Epidermal melanocyte (primary cell): Measurements from ENCODE around the gene SLC13A4.
"Not testable (repeated sequence)": the region's sequence is repeated elsewhere in the genome, so short reads cannot be mapped to it uniquely, and the experiment has no call there.

ENCODE experiments used
- DNase-seq: peaks from one replicate; pipeline ENCODE4 v3.0.0; 2011; ENCODE audit warnings: low spot score; ENCODE audit not compliant: insufficient read length

Gene SLC13A4

DNA sequence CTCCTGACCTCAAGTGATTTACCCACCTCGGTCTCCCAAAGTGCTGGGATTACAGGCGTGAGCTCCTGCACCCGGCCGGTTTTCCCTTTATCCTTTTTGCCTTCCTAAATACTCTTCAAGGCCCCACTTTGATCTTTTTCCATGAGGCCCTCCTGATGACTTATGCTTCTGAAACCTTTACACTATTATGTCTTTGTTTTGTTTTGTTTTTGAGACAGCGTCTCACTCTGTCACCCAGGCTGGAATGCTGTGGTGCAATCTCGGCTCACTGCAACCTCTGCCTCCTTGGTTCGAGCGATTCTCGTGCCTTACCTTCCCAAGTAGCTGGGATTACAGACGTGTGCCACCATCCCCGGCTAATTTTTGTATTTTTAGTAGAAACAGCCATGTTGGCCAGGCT, 61.8 kb downstream of the SLC13A4 start:
- no peak for DNase-seq

DNA sequence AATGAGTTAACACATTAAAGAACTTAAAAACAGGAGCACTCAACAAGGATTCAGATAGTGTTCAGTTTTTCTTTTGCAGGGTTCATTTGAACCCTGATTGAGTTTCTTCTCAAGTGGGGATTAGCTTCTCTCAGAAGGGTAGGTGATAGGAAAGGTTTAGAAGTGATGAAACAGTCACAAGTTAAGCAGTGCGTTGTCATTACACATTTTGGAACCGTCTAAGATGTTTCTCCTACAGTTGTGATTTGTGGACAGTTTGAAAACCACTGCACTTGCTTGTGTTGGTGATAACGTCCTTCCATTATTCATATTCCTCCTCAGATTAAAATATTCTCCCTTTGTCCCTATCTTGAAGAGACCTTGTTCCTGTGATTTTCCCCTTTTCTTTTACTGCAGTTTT, 62.9 kb downstream of the SLC13A4 start:
- DNase-seq, result no peak

DNA sequence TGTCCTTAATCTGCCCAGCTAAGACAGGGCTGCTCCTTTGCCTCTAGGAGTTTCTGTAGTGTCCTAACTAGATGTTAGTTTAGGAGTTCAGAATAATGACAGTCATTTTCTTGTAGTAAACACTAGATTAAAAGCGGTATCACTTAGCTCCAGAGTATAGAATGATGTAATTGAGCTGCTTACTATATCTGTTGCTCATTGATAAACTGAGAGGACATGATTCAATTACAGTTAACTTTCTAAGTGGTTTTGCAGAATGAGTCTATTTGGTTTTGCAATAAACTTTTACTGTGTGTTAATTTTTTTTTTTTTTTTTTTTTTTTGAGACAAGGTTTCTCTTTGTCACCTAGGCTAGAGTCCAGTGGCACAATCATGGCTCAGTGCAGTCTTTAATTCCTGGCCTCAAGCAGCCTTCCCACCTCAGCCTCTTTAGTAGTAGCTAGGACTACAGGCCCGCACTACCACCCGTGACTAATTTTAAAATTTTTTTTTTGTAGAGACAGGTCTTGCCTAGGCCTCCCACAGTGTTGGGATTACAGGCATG, 63.9 kb downstream of the SLC13A4 start:
- no peak for DNase-seq

DNA sequence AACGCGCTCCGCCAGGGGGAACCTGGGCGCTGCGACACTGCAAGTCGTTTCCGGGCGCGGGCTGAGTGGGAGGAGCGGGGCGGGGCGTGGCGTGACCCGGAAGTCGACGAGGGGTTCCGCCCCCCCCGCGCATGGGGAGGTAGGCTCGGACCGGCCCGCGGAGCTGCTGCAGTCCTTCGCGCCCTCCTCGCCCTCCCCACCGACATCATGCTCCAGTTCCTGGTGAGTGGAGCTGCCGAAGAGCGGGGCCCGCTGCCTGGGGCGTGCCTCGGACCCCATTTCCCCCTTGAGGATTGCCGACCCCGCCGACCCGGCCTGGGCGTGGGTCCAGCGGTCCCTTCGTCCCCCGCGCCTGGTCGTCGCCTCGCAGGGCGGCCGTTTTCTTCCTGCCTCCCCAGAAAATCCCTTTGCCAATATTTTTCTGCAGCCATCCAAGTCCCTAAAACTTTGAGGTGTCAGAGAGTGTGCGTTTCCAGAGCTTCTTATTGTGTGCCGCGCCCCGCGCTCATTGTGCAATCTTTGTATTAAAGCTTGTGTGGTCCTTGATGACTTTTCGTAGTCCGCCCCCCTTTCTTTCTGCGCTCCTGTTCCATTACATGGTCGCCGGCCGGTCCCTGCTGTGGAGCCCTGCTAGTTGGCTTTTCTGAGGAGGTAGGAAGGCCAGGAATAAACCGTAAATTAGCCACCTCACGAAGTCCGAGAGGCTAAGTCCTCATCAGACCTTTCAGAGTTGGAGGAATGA, 65.4 kb downstream of the SLC13A4 start, which contains the start of gene STMP1:
TSS of gene STMP1 (plus strand) at position 142 of the 742 bp plus-strand sequence.
- DNase-seq, result peak; percentile 77

DNA sequence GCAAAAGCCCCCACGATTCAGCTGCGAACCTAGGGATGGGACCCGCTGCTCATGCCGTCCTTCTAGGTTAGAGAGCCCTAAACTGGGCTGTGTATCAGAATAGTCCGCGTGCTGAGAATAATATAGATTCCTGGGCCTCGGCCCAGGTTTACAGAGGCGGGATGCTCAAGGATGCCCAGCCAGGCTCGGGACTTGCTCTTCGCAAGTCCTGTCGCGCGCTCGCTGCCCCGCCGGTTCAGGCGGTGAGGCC, 65.9 kb downstream of the SLC13A4 start:
- DNase-seq, result no peak

DNA sequence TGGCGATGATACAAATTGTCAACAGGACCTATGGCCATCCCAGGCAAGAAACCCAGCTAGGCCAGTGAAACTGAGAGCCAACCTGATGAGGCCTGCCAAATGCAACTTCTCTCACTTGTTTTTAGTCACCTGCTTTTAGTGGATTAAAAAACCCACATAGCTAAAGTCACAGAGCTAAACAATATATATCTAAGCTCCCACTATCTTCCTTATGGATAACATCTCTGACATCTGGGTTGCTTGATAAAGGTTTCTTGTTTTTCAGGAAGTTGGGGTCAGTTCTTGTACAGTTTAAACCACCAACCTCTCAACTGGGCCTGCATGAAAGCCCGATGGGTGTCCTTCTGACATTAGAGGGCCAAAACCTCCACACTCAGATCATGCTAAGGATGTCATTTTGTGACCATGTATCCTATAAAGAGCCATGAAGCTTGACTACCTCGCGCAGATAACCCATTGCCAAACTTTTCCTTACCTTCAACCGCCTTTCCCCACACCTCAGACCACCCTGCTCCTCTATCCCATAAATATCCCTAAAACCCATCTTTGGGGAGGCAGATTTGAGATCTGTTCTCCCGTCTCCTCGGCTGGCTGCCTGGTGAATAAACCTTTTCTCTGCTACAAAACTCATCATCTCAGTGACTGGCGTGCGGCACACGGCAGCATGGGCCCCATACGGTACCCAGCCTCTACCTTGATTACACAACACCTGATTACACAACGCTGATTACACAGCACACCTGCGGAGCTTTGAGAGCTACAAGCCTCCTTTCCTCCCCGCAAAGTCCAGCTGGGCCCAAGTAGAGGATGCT, 66.5 kb downstream of the SLC13A4 start:
- DNase-seq, result no peak

DNA sequence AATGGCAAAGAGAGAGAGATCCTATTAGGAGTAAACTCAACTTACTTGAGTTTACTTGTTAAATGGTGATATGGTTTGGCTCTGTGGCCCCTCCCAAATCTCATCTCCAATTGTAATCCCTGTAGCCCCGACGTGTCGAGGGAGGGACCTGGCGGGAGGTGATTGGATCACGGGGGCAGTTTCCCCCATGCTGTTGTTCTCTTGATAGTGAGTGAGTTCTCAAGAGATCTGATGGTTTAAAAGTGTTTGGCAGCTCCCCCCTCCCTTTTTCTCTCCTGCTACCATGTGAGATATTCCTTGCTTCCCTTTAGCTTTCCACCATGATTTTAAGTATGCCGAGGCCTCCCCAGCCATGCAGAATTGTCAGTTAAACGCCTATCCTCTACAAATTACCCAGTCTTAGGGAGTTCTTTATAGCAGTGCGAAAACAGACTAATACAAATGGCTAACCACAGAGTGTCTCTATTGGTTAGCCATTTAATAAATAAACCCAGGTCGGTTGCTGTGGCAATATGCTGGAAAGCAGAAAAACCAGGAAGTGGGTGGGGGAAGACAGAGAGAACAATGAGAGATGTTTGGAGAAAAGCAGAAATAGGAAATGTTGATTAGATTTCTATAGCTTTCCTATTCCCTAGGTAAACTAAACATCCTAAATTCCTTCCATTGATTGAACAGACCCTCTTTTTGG, 68.7 kb downstream of the SLC13A4 start:
- no peak for DNase-seq

DNA sequence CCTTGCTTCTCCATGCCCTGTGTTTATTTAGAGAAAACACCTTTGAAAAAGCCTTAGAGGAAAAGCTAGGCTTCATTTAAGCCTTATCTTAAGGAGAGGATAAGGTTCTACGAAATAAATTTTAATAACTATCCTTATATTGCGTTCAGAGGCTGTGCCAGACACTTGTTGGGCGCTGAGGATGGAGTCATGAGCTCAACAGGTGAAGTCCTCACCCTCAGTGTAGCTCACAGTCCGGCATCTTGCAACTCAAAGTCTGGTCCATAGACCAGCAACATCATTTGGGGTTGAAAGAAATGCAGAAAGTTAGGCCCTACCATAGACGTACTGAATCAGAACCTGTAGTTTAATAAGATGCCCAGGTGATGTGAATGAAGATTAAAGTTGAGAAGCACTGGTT, 69.4 kb downstream of the SLC13A4 start:
- DNase-seq, result no peak

DNA sequence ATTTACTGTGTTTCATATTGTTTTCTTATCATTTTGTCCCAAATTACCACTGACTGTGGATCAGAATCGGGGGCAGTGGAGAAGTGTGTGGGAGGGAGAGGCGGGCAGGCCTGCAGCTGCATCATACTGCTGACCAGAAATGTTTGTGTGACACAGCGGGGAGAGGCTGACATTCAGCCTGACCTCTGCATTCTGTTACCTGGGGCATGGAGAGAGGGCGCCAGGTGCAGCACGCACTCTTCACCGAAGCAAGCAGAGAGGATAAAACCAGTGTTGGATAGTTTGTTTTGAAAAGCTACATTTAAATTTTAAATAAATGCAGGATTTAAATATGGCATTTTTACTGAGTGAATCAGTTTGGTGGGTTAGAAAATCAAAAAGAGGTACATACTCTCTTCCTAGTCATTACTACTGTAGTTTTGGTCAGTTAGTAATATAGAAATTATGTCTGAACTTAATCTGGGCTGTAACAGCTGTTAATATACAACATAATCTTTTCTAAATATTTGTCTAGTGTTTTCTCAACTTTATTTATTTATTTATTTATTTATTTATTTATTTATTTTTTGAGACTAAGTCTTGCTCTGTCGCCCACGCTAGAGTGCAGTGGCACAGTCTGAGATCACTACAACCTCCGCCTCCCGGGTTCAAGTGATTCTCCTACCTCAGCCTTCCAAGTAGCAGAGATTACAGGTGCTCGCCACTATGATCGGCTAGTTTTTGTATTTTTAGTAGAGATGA, 74.5 kb downstream of the SLC13A4 start:
- DNase-seq, result no peak

DNA sequence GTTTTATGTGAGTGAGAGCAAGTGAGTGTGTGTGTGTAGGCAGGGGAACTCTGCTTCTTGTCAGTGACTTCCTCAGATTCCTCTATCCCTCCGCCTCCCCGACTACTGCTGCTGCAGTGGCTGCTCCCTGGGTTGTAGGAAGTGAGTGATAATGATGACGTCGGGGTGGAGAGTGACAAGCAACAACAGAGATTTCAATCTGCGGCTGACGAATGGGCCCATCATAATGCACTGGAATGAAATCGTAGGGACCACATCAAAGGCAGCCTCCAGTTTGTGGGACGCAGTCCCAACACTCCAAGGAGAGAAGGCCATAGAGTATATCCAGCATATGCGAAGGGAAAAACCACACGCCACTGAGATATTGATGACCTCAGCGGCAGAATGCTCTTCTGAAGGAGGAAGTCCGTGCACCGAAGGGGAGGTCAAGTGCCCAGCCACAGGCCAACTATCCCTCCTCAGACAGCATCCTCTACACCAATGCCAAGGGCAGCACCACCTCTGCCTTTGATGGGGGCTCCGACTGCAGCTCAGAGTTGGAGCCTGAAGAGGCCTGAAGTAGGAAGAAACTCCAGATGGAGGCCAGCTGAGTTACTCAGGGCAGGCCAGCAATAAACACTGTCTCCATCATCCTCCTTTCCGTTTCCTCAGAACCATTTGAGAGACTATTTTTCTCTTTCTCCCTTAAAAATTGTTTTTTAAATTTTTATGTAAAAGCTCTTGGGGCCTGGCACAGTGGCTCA, 77.0 kb downstream of the SLC13A4 start:
- DNase-seq, result no peak

DNA sequence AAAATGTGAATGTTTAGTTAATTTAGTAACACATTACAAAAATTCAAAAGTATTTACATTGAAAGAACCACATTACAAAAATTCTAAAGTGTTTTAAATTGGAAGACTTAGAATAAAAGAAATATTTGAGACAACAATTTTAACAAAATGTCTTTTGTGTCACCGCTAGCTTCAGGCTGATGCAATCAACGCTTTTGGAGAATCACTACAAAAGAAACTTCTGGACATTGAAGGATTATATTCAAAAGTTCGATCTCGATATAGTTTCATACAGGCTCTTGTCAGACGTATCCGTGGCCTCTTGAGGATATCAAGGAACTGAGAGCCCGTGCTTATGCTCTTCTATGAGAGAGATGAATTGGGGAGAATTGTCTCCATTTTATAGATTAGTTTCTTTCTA, 79.8 kb downstream of the SLC13A4 start:
- DNase-seq, result no peak

DNA sequence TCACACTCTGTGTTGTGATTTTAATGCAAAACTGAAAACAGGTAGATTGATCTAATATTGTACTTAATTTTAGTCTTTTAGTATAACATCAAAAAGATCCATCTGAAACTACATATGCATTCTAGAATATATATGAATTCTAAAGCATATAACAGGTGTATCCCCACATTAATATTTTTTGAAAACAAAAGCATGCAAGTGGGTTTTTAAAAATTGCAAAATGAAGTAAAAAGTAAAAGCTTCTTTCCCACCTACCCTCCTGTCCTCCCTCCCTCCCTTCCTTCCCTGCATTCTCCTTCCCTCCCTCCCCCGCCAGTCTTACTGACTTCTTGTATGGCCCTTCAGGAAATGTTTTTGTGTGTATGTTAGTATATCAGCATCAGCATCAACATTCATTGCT, 80.2 kb downstream of the SLC13A4 start:
- DNase-seq, result no peak

DNA sequence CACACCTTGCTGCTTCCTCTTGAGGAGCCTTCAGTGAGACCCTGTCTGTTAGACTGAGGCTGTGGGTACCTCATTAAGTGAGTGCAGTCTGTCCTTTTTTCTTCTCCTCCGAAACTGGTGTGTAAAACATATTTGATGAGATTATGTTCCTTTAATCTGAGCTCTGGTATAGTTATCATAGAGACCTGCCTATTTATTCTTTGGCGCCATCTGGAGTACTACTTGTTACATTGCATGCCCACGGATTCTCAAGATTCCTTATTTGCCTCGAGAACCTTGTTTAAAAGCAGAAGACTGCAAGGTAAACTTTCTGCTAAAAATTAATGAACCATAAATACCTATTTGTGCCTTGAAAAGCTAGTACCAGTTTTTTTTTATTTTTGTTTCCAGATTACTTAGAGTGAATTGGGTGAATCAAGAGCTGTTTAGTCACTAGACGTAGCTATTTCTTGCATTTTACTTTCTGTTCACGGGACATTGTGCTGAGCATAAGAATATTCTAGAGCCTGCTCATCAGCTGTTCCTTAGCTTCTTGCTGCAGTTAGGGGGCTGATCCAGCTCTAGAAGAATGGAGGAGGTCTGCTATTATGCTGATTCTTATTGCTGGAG, 82.6 kb downstream of the SLC13A4 start:
- no peak for DNase-seq

DNA sequence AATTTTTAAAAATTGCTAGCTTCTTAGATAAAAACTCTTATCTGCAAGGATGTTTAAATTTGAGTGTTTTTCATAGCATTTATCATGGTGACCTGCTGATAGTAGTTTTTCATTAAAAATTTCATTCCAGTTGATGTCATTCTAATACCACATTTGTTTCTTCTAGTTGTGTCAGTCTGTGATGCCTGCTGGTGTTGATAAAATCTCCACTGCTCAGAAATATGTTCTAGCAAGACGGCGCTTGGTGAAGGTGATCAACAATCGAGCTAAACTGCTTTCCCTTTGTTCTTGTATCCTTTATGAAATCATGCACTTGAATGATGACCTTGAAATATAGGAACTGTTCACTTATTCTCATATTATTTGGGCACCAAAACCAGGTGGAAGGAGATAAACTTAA, 83.3 kb downstream of the SLC13A4 start:
- DNase-seq, result no peak

DNA sequence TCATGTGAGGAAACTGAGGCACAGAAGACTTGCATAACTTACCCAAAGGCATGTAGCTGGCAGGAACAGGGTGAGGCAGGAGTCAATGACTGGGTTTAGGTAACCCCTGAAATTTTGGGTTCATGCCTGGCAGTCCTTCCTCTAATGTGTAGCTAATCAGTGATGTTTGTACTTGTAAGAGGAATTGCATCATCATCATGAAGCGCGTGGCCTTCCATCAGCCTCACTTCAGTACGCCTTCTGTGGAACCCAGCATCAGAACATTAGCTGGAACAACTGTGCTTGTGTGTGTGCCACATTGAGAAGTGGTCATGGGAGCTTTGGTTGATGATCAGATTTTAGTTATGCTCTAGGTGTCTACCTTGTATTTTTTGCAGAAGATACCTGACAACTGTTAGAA, 83.8 kb downstream of the SLC13A4 start:
- no peak for DNase-seq

DNA sequence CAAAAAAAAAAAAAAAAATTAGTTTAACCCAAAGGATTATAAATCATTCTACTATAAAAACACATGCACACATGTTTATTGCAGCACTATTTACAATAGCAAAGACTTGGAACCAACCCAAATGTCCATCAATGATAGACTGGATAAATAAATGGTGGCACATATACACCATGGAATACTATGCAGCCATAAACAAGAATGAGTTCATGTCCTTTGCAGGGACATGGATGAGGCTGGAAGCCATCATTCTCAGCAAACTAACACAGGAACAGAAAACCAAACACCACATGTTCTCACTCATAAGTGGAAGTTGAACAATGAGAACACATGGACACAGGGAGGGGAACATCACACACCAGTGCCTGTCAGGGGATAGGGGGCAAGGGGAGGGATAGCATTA, 88.3 kb downstream of the SLC13A4 start:
- not testable (repeated sequence) for DNase-seq

DNA sequence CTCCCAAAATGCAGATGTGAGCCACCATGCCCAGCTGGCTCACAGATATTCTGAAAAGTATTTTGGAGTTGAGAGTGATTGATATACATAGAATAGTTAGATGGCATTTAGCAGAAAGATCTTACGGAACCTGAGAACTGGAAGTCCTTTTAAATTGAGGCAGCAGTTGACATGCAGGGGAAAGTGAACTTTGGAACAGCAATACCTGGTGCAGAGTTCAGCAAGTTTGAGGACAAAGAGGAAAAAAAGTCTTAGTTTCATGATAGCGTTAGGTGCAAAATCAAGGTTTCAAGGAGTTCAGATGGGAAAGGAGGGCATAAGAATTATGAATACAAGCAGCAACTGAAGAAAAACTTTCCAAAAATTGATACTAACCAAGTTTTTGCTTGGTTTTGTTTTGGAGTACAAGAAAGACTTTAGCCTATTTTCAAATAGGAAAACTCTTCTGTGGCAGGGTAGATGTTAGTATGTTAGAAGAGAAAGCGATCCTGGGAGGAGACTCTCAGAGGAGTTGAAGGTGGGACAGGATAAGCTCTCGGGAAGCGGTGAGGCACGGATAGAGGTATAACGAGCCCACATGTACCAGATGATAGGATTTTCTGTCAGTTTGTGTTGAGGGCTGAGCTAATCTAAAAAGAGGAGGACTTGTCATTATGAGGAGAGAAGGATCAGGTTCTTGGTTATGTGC, 93.7 kb downstream of the SLC13A4 start:
- no peak for DNase-seq
